ENCODE measurements around the gene RBP2.

- TF ChIP-seq CTCF (IDR thresholded peaks at IDR 0.05): no peak
- no peak for TF ChIP-seq ZFX (IDR thresholded peaks at IDR 0.05; ENCODE audit: borderline replicate concordance)
These were observed 48.7 kb upstream of the RBP2 start for GRCh38 chr3:139524841-139525636.
